ENCODE measurements around the gene ZNF501.

The ZNF501 gene

DNA sequence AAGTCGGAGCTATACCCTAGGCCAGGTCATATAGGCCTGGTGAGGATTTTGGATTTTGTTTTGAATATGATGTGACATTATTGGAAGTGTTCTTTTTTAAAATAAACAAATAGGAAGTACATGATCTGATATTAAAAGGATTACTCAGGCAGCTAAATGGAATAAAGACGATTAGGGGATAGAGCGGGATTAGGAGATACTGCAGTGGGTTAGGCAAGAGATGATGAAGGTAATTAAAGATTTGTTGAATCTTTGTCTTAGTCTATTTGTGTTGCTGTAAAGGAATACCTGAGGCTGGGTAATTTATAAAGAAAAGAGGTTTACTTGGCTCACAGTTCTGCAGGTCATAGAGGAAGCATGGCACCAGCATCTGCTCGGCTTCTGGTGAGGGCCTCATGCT, 53.5 kb downstream of the ZNF501 start:
- Histone ChIP-seq H2BK15ac (ENCODE audit: low read depth, poor library complexity, severe bottlenecking) (no peak overlapping the region), H2BK120ac (ENCODE audit: low read depth, low read length) (no peak overlapping the region), H3K9me3 (ENCODE audit: control insufficient read depth, low read length) (no peaks in the 10 kb centered on the region), H3K9ac (ENCODE audit: low read length) (no peak overlapping the region), H2AK5ac (ENCODE audit: low read length, severe bottlenecking) (no peak overlapping the region), H3K4me2 (ENCODE audit: low read length, poor library complexity, severe bottlenecking) (no peak overlapping the region), H2BK12ac (ENCODE audit: low read length in 2 of 2) (no peak overlapping the region), H4K8ac (ENCODE audit: low read length) (no peak overlapping the region), H3K79me1 (replicated peaks; ENCODE audit: low read length, poor library complexity, severe bottlenecking) (peaks cover 1% of the 10 kb centered on the region), H3K4me3 (ENCODE audit: insufficient read depth in 1 of 2, low read depth in 1 of 2, low read length in 2 of 2) (no peak overlapping the region), H2AFZ (ENCODE audit: low read depth, low read length) (no peak overlapping the region), H3K4me1 (ENCODE audit: control insufficient read depth, insufficient read depth, low read depth, low read length) (no peaks in the 10 kb centered on the region), H3K27ac (ENCODE audit: low read length, poor library complexity, severe bottlenecking) (no peak overlapping the region), H3K36me3 (ENCODE audit: control insufficient read depth in 1 of 2, insufficient read depth in 2 of 2, low read depth in 1 of 2, low read length in 2 of 2) (peaks cover 0 to 5% of the 10 kb centered on the region in 2 experiments), H3K23ac (ENCODE audit: low read length in 2 of 2) (no peak overlapping the region), H3K14ac (ENCODE audit: low read length in 2 of 2) (no peak overlapping the region), H2BK5ac (ENCODE audit: low read depth, low read length, poor library complexity, severe bottlenecking) (no peak overlapping the region), H3K18ac (ENCODE audit: low read depth in 1 of 2, low read length in 2 of 2) (no peak overlapping the region), H3K4ac (ENCODE audit: low read depth in 1 of 2, low read length in 2 of 2) (no peak overlapping the region), H3K27me3 (ENCODE audit: control insufficient read depth in 1 of 2, insufficient read depth in 1 of 2, low read length in 2 of 2) (no peaks in the 10 kb centered on the region), H4K91ac (ENCODE audit: low read length) (no peak overlapping the region)
- no peak for DNase-seq
- WGBS, result 95% methylated on average over 4 of the region's 4 CpGs

Data from mesenchymal stem cell (in vitro differentiated cells and primary cell).